PC-9 (cell line): Measurements from ENCODE around the gene VAPB.

ENCODE experiments used
- EZH2 ChIP-seq: fragments of 200-600 bp; sonication (generic); IDR thresholded peaks from 2 replicates; pipeline ENCODE4 v1.8.0; 2017; ENCODE audit warnings: antibody characterized with exemption, low read depth
- TF ChIP-seq, protein P1 (sequence below): fragments of 200-600 bp; sonication (generic); conservative IDR thresholded peaks from 2 replicates; pipeline ENCODE4 v1.6.1; 2017; ENCODE audit warnings: mixed run types, antibody characterized with exemption, mild to moderate bottlenecking, moderate library complexity

DNA sequence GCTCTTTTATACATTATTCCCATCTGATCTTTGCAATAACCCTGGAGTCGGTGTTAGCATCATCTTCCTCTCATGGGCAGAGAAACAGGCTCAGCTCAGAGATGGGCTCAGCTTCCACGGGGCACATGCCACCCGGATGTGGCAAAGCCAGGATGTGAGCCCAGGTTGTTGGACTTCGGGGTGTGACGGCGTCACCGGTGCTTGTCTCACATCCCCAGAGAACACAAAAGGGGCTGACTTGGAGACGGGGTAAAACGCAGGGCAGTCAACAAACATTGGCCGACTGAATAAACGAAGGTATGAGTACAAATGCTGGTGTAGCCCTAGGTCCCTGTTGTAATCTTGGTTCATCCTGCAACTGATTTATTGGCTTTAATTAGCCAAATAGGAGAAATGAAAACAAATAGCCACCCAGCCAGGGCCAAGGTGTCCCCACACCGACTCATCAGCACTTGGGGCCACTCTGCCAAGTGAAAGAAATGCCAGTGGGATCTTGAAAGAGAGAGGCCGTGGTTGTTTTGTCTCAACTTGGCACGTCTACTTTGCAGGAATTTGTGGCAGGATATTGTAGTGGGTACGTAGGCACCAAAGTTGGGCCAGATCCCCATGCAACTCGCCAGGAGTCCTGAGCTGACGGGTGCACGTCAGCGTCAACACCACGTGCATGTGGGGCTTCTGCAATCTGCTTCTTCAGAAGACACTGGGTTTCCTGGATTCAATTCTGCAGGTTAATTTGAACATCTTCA, 83.4 kb downstream of the VAPB start:
- TF ChIP-seq, protein P1, sequence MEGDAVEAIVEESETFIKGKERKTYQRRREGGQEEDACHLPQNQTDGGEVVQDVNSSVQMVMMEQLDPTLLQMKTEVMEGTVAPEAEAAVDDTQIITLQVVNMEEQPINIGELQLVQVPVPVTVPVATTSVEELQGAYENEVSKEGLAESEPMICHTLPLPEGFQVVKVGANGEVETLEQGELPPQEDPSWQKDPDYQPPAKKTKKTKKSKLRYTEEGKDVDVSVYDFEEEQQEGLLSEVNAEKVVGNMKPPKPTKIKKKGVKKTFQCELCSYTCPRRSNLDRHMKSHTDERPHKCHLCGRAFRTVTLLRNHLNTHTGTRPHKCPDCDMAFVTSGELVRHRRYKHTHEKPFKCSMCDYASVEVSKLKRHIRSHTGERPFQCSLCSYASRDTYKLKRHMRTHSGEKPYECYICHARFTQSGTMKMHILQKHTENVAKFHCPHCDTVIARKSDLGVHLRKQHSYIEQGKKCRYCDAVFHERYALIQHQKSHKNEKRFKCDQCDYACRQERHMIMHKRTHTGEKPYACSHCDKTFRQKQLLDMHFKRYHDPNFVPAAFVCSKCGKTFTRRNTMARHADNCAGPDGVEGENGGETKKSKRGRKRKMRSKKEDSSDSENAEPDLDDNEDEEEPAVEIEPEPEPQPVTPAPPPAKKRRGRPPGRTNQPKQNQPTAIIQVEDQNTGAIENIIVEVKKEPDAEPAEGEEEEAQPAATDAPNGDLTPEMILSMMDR = no peak
- no peak for TF ChIP-seq EZH2
